22Rv1 (cell line): ENCODE data around the gene GTF2E1.

Experiments
- H3K27ac ChIP-seq: fragments of 450-650 bp; 2 replicates; pipeline ENCODE4 v1.5.1; 2017
- ZFX ChIP-seq: fragments of 450-650 bp; IDR thresholded peaks from 2 replicates; pipeline ENCODE4 v1.6.1; 2017; ENCODE audit warnings: antibody characterized with exemption, borderline replicate concordance
- TF ChIP-seq, protein P1 (sequence below): fragments of 450-650 bp; IDR thresholded peaks from 2 replicates; pipeline ENCODE4 v1.5.1; 2017; ENCODE audit warnings: mild to moderate bottlenecking

GTF2E1 gene

DNA sequence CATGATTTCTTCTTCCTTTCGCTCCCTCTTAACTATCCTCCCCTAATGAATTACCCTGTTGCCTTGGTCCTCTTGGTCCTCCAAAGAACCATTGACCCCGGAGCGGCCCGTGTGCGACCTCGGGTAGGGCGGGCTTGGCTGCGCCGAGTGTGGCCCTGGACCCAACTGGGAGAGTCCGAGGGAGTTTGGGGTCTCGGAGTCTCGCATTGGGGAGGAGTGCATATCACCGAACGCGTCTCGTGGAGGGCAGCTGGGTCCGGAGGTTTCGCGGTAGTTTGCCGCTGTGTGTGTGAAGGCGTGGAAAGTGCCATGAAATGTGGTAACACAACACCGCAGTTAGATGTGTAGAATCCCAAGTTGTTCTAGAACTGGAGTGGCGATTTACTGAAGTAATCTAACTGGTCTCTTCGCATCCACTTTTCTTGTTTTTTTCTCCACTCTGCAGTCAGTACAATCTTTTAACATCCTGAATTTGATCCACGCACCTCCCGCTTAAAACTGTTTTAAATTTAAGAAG is 363 bp downstream of the GTF2E1 start:
- H3K27ac ChIP-seq = peak overlapping the region; percentile 88
- TF ChIP-seq, protein P1, sequence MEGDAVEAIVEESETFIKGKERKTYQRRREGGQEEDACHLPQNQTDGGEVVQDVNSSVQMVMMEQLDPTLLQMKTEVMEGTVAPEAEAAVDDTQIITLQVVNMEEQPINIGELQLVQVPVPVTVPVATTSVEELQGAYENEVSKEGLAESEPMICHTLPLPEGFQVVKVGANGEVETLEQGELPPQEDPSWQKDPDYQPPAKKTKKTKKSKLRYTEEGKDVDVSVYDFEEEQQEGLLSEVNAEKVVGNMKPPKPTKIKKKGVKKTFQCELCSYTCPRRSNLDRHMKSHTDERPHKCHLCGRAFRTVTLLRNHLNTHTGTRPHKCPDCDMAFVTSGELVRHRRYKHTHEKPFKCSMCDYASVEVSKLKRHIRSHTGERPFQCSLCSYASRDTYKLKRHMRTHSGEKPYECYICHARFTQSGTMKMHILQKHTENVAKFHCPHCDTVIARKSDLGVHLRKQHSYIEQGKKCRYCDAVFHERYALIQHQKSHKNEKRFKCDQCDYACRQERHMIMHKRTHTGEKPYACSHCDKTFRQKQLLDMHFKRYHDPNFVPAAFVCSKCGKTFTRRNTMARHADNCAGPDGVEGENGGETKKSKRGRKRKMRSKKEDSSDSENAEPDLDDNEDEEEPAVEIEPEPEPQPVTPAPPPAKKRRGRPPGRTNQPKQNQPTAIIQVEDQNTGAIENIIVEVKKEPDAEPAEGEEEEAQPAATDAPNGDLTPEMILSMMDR = no peak
- no peak for TF ChIP-seq ZFX

DNA sequence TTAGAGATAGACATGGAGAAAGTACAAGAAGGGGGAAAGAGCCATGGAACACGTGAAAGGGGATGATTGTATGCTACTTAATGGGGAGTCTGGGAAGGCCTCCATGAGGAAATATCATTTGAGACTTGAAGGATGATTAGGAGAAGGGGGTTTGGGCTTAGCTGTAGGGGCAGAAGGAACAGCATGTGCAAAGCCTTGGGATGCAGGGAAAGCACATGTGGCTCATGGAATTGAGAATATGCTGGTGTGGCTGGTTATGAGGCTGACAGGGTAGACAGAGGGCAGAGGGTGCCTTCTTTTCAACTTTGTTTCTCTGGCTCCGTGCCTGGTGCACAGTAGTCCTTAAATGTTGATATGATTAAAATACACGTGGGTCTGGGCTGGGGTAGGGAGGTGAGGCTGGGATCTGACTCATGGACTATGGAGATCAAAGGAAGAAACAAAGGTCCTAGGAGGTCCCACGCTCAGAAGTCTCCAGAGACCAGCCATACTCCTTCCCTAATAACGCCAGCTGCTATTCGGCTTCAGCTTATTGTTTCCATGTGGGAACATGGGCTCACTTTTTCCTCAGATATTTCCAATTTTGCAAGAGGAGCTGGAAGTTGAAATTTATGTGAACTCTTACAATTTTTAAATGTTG is 1.1 kb downstream of the GTF2E1 start:
- H3K27ac ChIP-seq = peak overlapping the region; percentile 88
- TF ChIP-seq ZFX = no peak
- TF ChIP-seq, protein P1 = no peak

DNA sequence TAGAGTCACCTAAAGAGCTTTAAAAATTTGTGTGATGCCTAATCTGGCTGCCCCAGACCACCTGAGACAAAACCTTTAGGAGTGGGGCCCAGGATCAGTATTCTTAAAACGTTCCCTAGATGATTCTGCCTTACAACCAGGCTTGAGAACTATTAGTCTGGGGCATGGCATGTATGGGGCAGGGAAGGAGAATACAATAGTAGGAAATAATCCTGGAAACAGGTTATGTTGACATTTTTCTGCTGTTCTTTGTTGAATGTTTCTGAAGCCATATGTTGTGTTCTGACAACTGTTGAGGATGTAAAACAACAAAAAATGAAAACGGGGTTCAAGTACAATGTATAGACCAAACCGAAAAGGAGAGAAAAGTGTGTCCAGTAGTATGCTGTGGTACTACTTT is 2.9 kb downstream of the GTF2E1 start:
- TF ChIP-seq, protein P1 = no peak
- no peak for TF ChIP-seq ZFX
- H3K27ac ChIP-seq = no peak overlapping the region

DNA sequence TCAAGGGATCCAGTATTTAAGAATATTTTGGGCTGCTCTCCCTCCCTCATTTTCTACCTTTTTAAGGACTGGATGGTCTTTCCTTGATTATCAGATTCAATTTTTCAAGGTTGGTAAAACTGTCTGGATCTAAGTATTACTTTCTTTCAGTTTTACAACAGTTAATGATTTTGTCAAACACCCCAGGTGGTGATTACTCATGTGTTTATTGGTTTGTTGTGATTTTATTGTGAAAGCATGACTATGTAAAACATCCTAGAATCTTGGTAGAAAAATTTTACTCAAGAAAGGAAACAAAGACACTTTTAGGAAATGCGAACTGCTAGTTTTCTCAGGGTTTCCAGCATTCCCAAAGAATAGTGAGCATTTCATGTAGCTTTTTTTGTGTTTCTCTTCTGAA is 7.3 kb downstream of the GTF2E1 start:
- TF ChIP-seq ZFX = no peak
- TF ChIP-seq, protein P1 = no peak
- H3K27ac ChIP-seq = no peak overlapping the region

DNA sequence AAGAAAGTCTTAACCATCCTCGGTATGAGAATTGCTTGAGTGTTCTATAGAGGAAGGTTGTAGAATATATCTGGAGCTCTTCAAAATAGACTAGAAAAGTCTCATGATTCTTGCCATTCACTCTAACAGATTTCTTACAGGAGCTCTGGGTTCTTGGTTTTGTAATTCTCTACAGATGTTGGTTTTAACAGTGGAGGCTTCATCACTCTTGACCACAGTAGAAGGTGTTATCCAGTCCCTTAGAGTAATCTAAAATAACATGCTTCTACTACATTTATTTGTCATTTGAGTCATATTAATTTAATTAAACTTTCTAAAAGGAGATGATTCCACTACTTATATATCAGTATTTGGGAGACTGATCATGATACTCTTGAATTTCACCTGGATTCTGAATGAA is 9.7 kb downstream of the GTF2E1 start:
- H3K27ac ChIP-seq = no peak overlapping the region
- TF ChIP-seq ZFX = no peak
- TF ChIP-seq, protein P1 = no peak

DNA sequence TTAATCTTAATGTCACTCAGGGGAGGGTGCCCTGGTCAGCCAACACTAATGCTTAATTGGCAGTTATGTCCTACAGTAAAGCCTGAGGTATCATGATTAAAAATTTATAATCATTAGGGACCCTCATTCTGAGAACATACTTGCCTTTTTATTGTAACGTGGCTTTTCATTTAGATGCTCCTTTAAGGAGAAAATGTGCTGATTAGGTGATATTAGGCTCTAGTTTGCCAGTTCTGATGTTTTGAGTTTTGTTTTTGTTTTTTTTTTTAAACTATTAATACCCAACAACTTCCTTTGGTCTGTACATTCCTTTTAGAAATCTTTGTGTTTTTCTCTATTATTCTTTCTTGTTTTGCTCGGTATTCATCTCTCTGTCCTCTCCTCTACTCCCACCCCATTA is 10.3 kb downstream of the GTF2E1 start:
- TF ChIP-seq, protein P1 = no peak
- no peak for TF ChIP-seq ZFX
- no peak overlapping the region for H3K27ac ChIP-seq

DNA sequence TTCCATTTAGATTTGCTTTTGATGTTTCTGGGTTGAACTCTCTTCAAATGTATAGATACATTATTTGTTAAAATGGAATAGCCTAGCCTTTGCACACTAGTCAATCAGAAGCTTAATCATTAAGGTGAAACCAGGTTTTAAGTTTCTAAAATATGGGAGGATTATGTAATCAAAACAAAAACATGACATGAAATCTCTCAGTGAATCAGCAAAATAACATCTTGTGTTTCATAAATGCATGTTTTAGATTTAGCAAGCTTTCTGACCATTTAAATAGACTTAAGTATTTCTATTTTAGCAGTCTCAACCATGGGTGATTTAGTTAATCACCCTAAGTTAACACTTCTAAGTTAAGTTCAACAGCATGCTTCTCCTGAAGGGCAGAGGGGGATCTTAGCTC is 11.3 kb downstream of the GTF2E1 start:
- TF ChIP-seq ZFX = no peak
- TF ChIP-seq, protein P1 = no peak
- no peak overlapping the region for H3K27ac ChIP-seq
